ENCODE data around the gene OR52E1.

DNA sequence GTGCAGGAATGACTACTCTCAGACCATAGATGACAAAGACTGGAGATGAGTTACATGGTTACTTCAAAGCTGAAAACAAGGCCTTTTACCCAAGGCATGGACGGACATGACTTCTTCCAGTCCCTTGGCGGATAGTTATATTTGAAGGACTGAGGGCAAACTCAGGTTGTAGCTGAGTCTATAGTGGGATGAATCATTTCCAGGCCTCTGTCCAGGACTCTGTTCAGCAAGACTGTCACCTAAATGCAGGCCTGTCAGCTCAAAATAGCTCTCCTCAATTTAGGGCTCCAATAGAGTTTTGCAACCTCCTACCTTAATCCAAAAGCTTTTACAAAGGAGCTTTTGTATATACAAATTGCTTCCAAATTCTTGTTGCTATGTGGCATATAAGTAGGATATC is 47.4 kb upstream of the OR52E1 start:
- TF ChIP-seq, protein P1, sequence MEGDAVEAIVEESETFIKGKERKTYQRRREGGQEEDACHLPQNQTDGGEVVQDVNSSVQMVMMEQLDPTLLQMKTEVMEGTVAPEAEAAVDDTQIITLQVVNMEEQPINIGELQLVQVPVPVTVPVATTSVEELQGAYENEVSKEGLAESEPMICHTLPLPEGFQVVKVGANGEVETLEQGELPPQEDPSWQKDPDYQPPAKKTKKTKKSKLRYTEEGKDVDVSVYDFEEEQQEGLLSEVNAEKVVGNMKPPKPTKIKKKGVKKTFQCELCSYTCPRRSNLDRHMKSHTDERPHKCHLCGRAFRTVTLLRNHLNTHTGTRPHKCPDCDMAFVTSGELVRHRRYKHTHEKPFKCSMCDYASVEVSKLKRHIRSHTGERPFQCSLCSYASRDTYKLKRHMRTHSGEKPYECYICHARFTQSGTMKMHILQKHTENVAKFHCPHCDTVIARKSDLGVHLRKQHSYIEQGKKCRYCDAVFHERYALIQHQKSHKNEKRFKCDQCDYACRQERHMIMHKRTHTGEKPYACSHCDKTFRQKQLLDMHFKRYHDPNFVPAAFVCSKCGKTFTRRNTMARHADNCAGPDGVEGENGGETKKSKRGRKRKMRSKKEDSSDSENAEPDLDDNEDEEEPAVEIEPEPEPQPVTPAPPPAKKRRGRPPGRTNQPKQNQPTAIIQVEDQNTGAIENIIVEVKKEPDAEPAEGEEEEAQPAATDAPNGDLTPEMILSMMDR (IDR thresholded peaks at IDR 0.05; ENCODE audit: low read depth, low read length), result no peak
- no peak for TF ChIP-seq EZH2phosphoT487 (IDR thresholded peaks at IDR 0.05; ENCODE audit: low read depth)
